ENCODE results near the gene DNMT3B.

GRCh38 chr20:32753731-32754130 lies 8.5 kb upstream of the DNMT3B start:
- no peak for TF ChIP-seq CTCF (IDR thresholded peaks at IDR 0.05; ENCODE audit: low read depth, low read length, poor library complexity, severe bottlenecking)
- no peak for TF ChIP-seq EZH2phosphoT487 (IDR thresholded peaks at IDR 0.05; ENCODE audit: borderline replicate concordance, low read length)
